Spinal cord (tissue), 10 donors: ENCODE measurements around the gene ZBTB9. TPM values are rescaled to one million over a fixed set of nuclear protein-coding genes. Genes with fewer than 3 reads are reported as not detected.

Experiments
- DNase-seq, 6 donors: peaks; one replicate each; pipeline versions ENCODE4 v3.0.0 to v3.0.0-alpha.2; 2013 to 2015; ENCODE audit warnings: low spot score in 6 of 6, low read depth in 4 of 6
- H3K27ac ChIP-seq: one replicate; pipeline ENCODE4 v1.5.1; 2013; ENCODE audit warnings: low read depth, low read length, control low read depth
- H3K27me3 ChIP-seq: one replicate; pipeline ENCODE4 v1.6.1; 2013; ENCODE audit warnings: low read length; ENCODE audit not compliant: control insufficient read depth, insufficient read depth
- H3K36me3 ChIP-seq: one replicate; pipeline ENCODE4 v1.6.1; 2013; ENCODE audit warnings: low read length; ENCODE audit not compliant: control insufficient read depth, insufficient read depth
- H3K4me1 ChIP-seq: one replicate; pipeline ENCODE4 v1.6.1; 2013; ENCODE audit warnings: low read length; ENCODE audit not compliant: control insufficient read depth, insufficient read depth
- H3K4me3 ChIP-seq: one replicate; pipeline ENCODE4 v1.5.1; 2013; ENCODE audit warnings: low read depth, low read length, control low read depth
- H3K9me3 ChIP-seq: one replicate; pipeline ENCODE4 v1.6.1; 2013; ENCODE audit warnings: low read length; ENCODE audit not compliant: control insufficient read depth, insufficient read depth
- WGBS: methylation state at CpG from one replicate; pipeline ENCODE4 v1.1.5; 2013; ENCODE audit warnings: missing lambda C conversion rate; ENCODE audit not compliant: insufficient coverage; 5-methylcytosine and 5-hydroxymethylcytosine counted together
- polyA plus RNA-seq, 2 donors: library from polyadenylated mRNA; unstranded; fragments of 120-200 nt; gene quantifications; one replicate each; pipeline ENCODE4 v1.2.1, GENCODE V29; 2013; ENCODE audit not compliant: insufficient read length in 2 of 2
- total RNA-seq, 2 donors: library from RNA; depleted of rRNA in 1 of 2; stranded (reverse); fragments of 120-200 nt in 1 of 2; fragments of >200 nt in 1 of 2; gene quantifications; one replicate each; pipeline versions ENCODE4 v1.2.3 to v1.2.4, GENCODE V29; 2013 to 2014
- donor health status: healthy.

The ZBTB9 gene
- total and polyA plus RNA-seq, 4 donors: 7.1 to 14.1 (median 12.9) TPM

- DNase-seq: no peak
- WGBS: 88% methylated on average over 7 of the region's 10 CpGs
- no peak overlapping the region for H3K27ac ChIP-seq
- peaks cover 31% of the 10 kb centered on the region for H3K4me1 ChIP-seq
- H3K4me3 ChIP-seq: no peak overlapping the region
- H3K27me3 ChIP-seq: no peaks in the 10 kb centered on the region
- no peaks in the 10 kb centered on the region for H3K9me3 ChIP-seq
- peaks cover 47% of the 10 kb centered on the region for H3K36me3 ChIP-seq
These were observed 42.0 kb upstream of the ZBTB9 start for GRCh38 chr6:33412140-33413009.

- WGBS: 81% methylated on average over 7 of the region's 14 CpGs
- Histone ChIP-seq H3K4me1 (peaks cover 38% of the 10 kb centered on the region), H3K4me3 (no peak overlapping the region), H3K27me3 (no peaks in the 10 kb centered on the region), H3K9me3 (no peaks in the 10 kb centered on the region), H3K27ac (no peak overlapping the region), H3K36me3 (peaks cover 47% of the 10 kb centered on the region)
- no peak for DNase-seq
These were observed 40.9 kb upstream of the ZBTB9 start for GRCh38 chr6:33413241-33414120.

- Histone ChIP-seq H3K4me3 (no peak overlapping the region), H3K27me3 (no peaks in the 10 kb centered on the region), H3K36me3 (peaks cover 47% of the 10 kb centered on the region), H3K27ac (no peak overlapping the region), H3K4me1 (peaks cover 44% of the 10 kb centered on the region), H3K9me3 (no peaks in the 10 kb centered on the region)
- 83% methylated on average over 5 of the region's 12 CpGs for WGBS
- no peak for DNase-seq
These were observed 39.6 kb upstream of the ZBTB9 start for GRCh38 chr6:33414592-33415271.

- DNase-seq: no peak
- H3K9me3 ChIP-seq: no peaks in the 10 kb centered on the region
- H3K36me3 ChIP-seq: peaks cover 47% of the 10 kb centered on the region
- H3K4me3 ChIP-seq: no peak overlapping the region
- H3K4me1 ChIP-seq: peaks cover 43% of the 10 kb centered on the region
- no peaks in the 10 kb centered on the region for H3K27me3 ChIP-seq
- 100% methylated on average over 1 of the region's 9 CpGs for WGBS
- H3K27ac ChIP-seq: no peak overlapping the region
These were observed 38.5 kb upstream of the ZBTB9 start for GRCh38 chr6:33415831-33416230.

- Histone ChIP-seq H3K4me1 (peaks cover 40% of the 10 kb centered on the region), H3K36me3 (peaks cover 47% of the 10 kb centered on the region), H3K4me3 (peak overlapping the region; percentile 94), H3K9me3 (no peaks in the 10 kb centered on the region), H3K27me3 (no peaks in the 10 kb centered on the region), H3K27ac (no peak overlapping the region)
- no peak for DNase-seq
- 85% methylated on average over 4 of the region's 12 CpGs for WGBS
These were observed 37.8 kb upstream of the ZBTB9 start for GRCh38 chr6:33416386-33417127.

GRCh38 chr6:33417128-33417902, 37.1 kb upstream of the ZBTB9 start:
- Histone ChIP-seq H3K27ac (peak overlapping the region; percentile 99), H3K27me3 (no peaks in the 10 kb centered on the region), H3K4me1 (peaks cover 34% of the 10 kb centered on the region), H3K9me3 (no peaks in the 10 kb centered on the region), H3K4me3 (peak overlapping the region; percentile 94), H3K36me3 (peaks cover 44% of the 10 kb centered on the region)
- DNase-seq: no peak
- under 1% methylated on average over 22 of the region's 25 CpGs for WGBS

- DNase-seq: peak; percentile 97 to 100 (median 98)
- H3K27ac ChIP-seq: peak within 1 kb of the TSS; percentile 99
- H3K4me3 ChIP-seq: peak within 1 kb of the TSS; percentile 94
- H3K36me3 ChIP-seq: peaks cover 41% of the 10 kb centered on the region
- H3K27me3 ChIP-seq: no peaks in the 10 kb centered on the region
- WGBS: 0% methylated on average over 46 of the region's 51 CpGs
- H3K4me1 ChIP-seq: peaks cover 34% of the 10 kb centered on the region
- H3K9me3 ChIP-seq: no peaks in the 10 kb centered on the region
These were observed 36.3 kb upstream of the ZBTB9 start, which contains the start of gene CUTA for GRCh38 chr6:33417903-33418689. Gene CUTA (minus strand): TSS chr6:33418107. CDS start chr6:33418000, 107 bp downstream.

- Histone ChIP-seq H3K4me1 (peaks cover 34% of the 10 kb centered on the region), H3K27me3 (no peaks in the 10 kb centered on the region), H3K4me3 (peak overlapping the region; percentile 94), H3K27ac (peak overlapping the region; percentile 99), H3K9me3 (no peaks in the 10 kb centered on the region), H3K36me3 (peaks cover 40% of the 10 kb centered on the region)
- WGBS: 27% methylated on average over 6 of the region's 8 CpGs
- DNase-seq: no peak
These were observed 35.6 kb upstream of the ZBTB9 start for GRCh38 chr6:33418690-33419291.
